ENCODE data around the gene NFATC1. TPM values are rescaled to one million over a fixed set of nuclear protein-coding genes. Genes with fewer than 3 reads are reported as not detected.

The NFATC1 gene
- polyA plus RNA-seq, 2 donors = 1.3 to 1.9 TPM

DNA sequence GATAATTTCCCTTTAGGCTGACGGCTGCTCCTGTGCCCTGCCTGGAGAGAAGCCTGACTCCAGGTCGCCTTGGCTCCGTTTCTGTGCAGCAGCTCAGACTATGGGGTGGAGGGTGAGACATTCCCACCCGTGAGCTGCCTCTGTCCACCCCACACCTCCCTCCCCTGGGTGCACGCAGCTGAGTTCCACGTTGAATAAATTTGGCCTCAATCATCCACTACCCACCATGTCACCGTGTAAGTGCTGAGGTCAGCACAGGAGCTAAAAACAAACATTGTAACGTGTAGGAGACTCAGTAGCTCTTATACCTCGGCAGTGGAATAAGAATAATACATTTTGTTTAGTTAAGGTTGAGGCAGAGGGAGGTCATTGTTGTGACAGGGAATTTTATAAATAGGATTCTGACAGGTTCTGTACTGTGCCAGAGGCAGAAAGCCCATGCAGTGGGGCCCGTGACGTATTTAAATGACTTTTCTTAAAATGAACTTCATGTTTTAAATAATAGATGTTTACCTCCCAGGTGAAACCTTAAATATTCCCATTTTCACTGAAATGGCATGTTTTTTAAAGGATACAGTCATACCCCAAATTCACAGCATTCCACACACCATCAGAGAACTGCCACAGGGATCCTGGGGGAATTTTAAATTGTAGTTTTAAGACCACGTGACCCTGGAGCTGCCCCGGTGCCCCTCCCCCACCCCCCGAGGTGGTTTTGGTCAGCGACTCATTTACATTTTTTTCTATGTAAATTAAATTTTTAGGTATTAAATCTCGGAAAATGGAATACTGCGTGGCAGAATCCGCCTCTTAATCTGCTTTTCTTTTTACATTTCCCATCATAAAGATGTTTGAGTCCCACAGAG, 50.2 kb downstream of the NFATC1 start:
- Histone ChIP-seq H3K9me3 (ENCODE audit: control insufficient read depth in 2 of 2, insufficient read depth in 1 of 2, low read depth in 1 of 2, low read length in 1 of 2) (no peaks in the 10 kb centered on the region), H3K27ac (ENCODE audit: low read depth in 2 of 2, low read length in 1 of 2) (no peak overlapping the region), H3K36me3 (ENCODE audit: control insufficient read depth in 2 of 2, insufficient read depth in 2 of 2, low read length in 1 of 2) (peaks cover 0 to 1% of the 10 kb centered on the region in 2 donors), H3K4me3 (ENCODE audit: low read depth in 1 of 2, low read length in 2 of 2) (no peak overlapping the region), H3K4me1 (ENCODE audit: control insufficient read depth in 2 of 2, insufficient read depth in 2 of 2, low read length in 1 of 2) (peaks cover 0 to under 1% of the 10 kb centered on the region in 2 donors), H3K27me3 (ENCODE audit: control insufficient read depth in 1 of 2, insufficient read depth in 2 of 2, low read length in 2 of 2) (no peaks in the 10 kb centered on the region)
- WGBS, 2 donors = 76% methylated on average over 18 of the region's 18 CpGs

DNA sequence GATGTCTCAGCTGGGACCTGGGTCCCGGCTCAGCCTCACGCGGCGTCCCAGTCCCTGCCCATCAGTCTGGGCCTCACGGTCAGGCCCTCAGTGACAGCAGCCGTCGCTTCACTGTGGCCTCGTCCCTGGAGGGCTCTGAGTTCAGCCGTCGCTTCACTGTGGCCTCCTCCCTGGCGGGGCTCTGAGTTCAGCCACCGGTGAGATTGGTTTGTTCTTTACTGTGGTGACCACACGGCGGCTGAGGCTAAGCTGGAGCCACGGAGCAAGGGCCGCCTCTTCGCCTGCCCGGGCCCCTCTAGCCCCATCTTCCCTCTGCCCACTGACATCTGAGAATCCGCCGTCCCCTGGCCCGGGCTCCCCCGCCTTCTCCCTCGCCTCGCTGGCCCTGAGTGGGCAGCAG, 51.2 kb downstream of the NFATC1 start:
- no peak overlapping the region for H3K27ac ChIP-seq (ENCODE audit: low read depth in 2 of 2, low read length in 1 of 2)
- no peaks in the 10 kb centered on the region for H3K4me1 ChIP-seq (ENCODE audit: control insufficient read depth in 2 of 2, insufficient read depth in 2 of 2, low read length in 1 of 2)
- H3K36me3 ChIP-seq (ENCODE audit: control insufficient read depth in 2 of 2, insufficient read depth in 2 of 2, low read length in 1 of 2) = peaks cover 0 to 9% of the 10 kb centered on the region in 2 donors
- H3K27me3 ChIP-seq (ENCODE audit: control insufficient read depth in 1 of 2, insufficient read depth in 2 of 2, low read length in 2 of 2) = no peaks in the 10 kb centered on the region
- WGBS, 2 donors = 95% methylated on average over 24 of the region's 24 CpGs
- no peaks in the 10 kb centered on the region for H3K9me3 ChIP-seq (ENCODE audit: control insufficient read depth in 2 of 2, insufficient read depth in 1 of 2, low read depth in 1 of 2, low read length in 1 of 2)
- H3K4me3 ChIP-seq (ENCODE audit: low read depth in 1 of 2, low read length in 2 of 2) = no peak overlapping the region

DNA sequence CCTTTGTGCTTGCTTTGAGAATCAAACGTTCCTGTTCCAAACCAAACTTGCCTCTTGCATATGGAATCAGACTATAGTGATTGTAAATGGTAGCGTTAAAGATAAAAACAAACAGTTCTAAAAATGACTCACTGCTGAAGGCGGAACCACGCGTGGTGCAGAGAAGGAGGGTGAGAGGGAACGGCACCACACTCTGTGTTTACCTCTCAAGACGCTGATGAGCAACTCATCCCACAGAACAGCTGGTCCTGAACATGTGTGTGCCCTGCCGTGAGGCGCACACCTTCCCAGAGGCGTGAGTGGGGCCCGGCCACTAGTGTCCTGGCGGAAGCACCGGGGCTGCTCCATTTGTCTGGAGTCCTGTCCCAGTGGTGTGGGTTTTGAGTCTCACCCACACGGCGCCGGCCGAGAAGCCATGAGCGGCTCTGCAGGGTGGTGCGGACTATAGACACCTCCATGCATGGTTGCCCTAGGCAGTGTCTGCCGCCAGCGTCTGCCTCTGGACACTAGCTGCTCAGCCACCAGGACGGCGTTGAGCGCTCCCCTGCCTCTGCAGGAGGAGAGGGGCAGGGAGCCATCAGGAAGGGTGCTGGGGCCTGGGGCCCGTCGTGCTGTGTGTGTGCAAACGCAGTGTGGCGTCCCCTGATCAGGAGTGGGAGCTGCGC, 52.1 kb downstream of the NFATC1 start:
- WGBS, 2 donors = 86 to 90% methylated on average over 29 of the region's 29 CpGs
- Histone ChIP-seq H3K9me3 (ENCODE audit: control insufficient read depth in 2 of 2, insufficient read depth in 1 of 2, low read depth in 1 of 2, low read length in 1 of 2) (no peaks in the 10 kb centered on the region), H3K4me3 (ENCODE audit: low read depth in 1 of 2, low read length in 2 of 2) (no peak overlapping the region), H3K4me1 (ENCODE audit: control insufficient read depth in 2 of 2, insufficient read depth in 2 of 2, low read length in 1 of 2) (no peaks in the 10 kb centered on the region), H3K36me3 (ENCODE audit: control insufficient read depth in 2 of 2, insufficient read depth in 2 of 2, low read length in 1 of 2) (peaks cover 0 to 9% of the 10 kb centered on the region in 2 donors), H3K27ac (ENCODE audit: low read depth in 2 of 2, low read length in 1 of 2) (no peak overlapping the region), H3K27me3 (ENCODE audit: control insufficient read depth in 1 of 2, insufficient read depth in 2 of 2, low read length in 2 of 2) (no peaks in the 10 kb centered on the region)

DNA sequence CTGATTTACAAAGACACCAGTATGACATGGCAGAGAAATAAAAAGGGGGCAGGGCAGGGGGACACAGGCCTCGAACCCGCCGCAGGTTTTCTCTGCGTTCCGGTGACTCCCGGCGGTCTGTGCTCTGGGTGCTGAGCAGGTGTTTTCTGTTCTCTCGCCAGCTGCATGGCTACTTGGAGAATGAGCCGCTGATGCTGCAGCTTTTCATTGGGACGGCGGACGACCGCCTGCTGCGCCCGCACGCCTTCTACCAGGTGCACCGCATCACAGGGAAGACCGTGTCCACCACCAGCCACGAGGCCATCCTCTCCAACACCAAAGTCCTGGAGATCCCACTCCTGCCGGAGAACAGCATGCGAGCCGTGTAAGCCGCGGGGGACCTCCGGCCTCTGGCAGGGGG, 52.9 kb downstream of the NFATC1 start:
- Histone ChIP-seq H3K27me3 (ENCODE audit: control insufficient read depth in 1 of 2, insufficient read depth in 2 of 2, low read length in 2 of 2) (no peaks in the 10 kb centered on the region), H3K36me3 (ENCODE audit: control insufficient read depth in 2 of 2, insufficient read depth in 2 of 2, low read length in 1 of 2) (peaks cover 0 to 13% of the 10 kb centered on the region in 2 donors), H3K27ac (ENCODE audit: low read depth in 2 of 2, low read length in 1 of 2) (no peak overlapping the region), H3K9me3 (ENCODE audit: control insufficient read depth in 2 of 2, insufficient read depth in 1 of 2, low read depth in 1 of 2, low read length in 1 of 2) (no peaks in the 10 kb centered on the region), H3K4me1 (ENCODE audit: control insufficient read depth in 2 of 2, insufficient read depth in 2 of 2, low read length in 1 of 2) (peaks cover 0 to 2% of the 10 kb centered on the region in 2 donors), H3K4me3 (ENCODE audit: low read depth in 1 of 2, low read length in 2 of 2) (no peak overlapping the region)
- WGBS, 2 donors = 94 to 95% methylated on average over 24 to 25 of the region's 25 CpGs

DNA sequence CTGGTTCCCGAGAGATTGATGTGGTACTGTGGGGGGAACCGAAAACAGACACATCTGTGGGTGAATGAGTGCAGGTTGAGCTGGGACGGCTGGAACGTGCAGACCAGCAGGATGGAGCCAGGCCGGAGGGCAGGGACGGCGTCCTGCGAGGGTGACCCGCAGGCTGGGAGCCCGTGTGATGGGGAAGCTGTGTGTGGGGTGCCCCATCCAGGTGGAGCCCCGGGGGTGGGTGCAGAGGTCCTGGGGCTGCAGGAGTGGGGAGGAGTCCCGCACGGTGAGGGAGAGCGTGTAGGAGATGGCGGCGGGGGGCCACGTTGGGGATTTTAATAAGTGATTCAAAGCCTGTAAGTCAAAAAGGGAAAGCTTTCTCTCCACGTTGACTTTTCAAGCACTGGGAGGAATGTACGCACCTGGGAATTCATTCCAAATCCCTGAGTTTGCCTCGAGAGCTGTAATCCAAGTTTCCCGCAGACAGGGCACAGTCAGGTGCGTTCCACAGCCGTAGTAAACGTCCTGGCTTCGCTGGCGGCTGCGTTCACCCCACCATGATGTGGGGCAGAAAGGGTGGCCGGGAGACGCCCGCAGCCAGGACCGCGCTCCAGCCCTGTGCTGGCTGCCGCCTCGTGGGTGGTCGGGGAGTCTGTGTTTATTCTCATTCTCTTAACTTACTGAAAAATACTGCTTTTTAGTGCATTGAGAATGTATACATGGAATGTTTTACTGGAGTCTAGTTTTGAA, 54.0 kb downstream of the NFATC1 start:
- H3K36me3 ChIP-seq (ENCODE audit: control insufficient read depth in 2 of 2, insufficient read depth in 2 of 2, low read length in 1 of 2) = peaks cover 0 to 13% of the 10 kb centered on the region in 2 donors
- no peaks in the 10 kb centered on the region for H3K9me3 ChIP-seq (ENCODE audit: control insufficient read depth in 2 of 2, insufficient read depth in 1 of 2, low read depth in 1 of 2, low read length in 1 of 2)
- peaks cover 0 to 2% of the 10 kb centered on the region in 2 donors for H3K4me1 ChIP-seq (ENCODE audit: control insufficient read depth in 2 of 2, insufficient read depth in 2 of 2, low read length in 1 of 2)
- 89 to 92% methylated on average over 35 of the region's 35 CpGs for WGBS, 2 donors
- no peak overlapping the region for H3K4me3 ChIP-seq (ENCODE audit: low read depth in 1 of 2, low read length in 2 of 2)
- H3K27ac ChIP-seq (ENCODE audit: low read depth in 2 of 2, low read length in 1 of 2) = no peak overlapping the region
- no peaks in the 10 kb centered on the region for H3K27me3 ChIP-seq (ENCODE audit: control insufficient read depth in 1 of 2, insufficient read depth in 2 of 2, low read length in 2 of 2)

DNA sequence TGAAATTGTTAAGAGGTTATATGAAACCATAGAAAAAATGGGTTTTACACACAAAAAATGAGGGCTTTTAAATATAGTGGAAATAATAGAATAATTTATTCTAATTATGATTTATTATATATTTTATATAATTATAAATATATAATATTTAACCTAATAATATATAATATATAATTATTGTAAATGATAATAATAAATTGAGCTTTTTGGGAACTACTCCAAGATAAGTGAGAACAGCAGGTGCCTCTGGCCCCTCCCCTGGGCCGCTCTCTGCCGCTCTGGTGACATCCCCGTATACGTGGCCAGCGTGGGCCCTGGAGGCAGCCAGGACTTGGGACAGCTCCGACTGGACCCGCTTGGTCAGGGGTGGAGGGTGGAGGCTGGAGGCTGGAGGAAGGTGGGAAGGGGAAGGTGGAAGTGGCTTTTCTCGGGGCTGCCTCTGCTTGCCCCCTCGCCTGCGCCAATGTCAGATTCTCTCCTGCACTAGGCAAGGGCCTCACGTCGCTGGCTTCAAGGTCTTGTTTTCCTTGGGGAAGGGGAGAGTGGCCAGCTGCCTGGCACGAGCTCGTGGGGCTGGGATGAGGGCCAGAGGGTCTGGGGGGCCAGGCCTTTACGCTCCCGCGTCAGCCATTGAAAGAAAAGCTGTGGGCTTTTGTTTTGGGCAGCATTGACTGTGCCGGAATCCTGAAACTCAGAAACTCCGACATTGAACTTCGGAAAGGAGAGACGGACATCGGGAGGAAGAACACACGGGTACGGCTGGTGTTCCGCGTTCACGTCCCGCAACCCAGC, 54.8 kb downstream of the NFATC1 start:
- H3K27ac ChIP-seq (ENCODE audit: low read depth in 2 of 2, low read length in 1 of 2) = no peak overlapping the region
- H3K9me3 ChIP-seq (ENCODE audit: control insufficient read depth in 2 of 2, insufficient read depth in 1 of 2, low read depth in 1 of 2, low read length in 1 of 2) = no peaks in the 10 kb centered on the region
- H3K4me1 ChIP-seq (ENCODE audit: control insufficient read depth in 2 of 2, insufficient read depth in 2 of 2, low read length in 1 of 2) = peaks cover 0 to 2% of the 10 kb centered on the region in 2 donors
- no peaks in the 10 kb centered on the region for H3K27me3 ChIP-seq (ENCODE audit: control insufficient read depth in 1 of 2, insufficient read depth in 2 of 2, low read length in 2 of 2)
- H3K4me3 ChIP-seq (ENCODE audit: low read depth in 1 of 2, low read length in 2 of 2) = no peak overlapping the region
- 89 to 92% methylated on average over 28 of the region's 28 CpGs for WGBS, 2 donors
- H3K36me3 ChIP-seq (ENCODE audit: control insufficient read depth in 2 of 2, insufficient read depth in 2 of 2, low read length in 1 of 2) = peaks cover 0 to 13% of the 10 kb centered on the region in 2 donors

DNA sequence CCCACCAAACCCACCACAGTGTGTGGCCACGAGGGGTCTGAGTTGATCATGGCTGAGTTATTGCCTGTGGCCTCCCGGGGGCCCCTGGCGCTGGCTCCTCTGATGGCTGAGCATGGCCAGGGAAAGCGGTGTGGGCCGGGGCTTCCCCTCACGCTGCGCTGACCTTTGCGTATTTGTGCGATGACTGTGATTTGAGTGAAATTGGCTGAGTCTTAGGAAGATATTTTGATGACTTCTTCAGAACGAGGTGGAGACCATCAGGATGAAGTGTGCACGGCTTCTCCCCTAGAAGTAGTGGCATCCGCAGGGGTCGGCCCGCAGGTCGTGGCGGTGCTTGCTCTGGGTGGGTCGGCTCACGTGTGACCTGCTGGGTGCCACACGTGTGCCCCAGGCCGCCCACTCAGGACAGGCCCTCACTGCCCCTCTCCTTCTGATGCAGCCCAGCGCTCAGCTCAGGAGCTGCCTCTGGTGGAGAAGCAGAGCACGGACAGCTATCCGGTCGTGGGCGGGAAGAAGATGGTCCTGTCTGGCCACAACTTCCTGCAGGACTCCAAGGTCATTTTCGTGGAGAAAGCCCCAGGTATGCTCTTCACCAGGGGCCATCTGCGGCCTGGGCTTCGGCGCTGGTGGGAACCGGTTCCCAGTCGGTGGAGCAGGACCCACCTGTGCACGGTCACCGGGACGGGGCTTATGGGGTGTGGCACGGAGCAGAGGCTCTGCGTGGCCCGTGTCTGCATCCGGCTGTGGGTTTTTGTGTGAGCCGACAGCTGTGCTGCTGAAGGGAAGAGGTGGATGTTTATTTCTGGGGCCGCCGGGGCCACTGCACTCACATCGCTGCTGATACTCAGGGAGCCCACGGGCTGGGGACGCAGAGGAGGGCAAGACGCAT, 55.8 kb downstream of the NFATC1 start:
- no peaks in the 10 kb centered on the region for H3K27me3 ChIP-seq (ENCODE audit: control insufficient read depth in 1 of 2, insufficient read depth in 2 of 2, low read length in 2 of 2)
- 93% methylated on average over 44 to 45 of the region's 45 CpGs for WGBS, 2 donors
- H3K9me3 ChIP-seq (ENCODE audit: control insufficient read depth in 2 of 2, insufficient read depth in 1 of 2, low read depth in 1 of 2, low read length in 1 of 2) = no peaks in the 10 kb centered on the region
- no peak overlapping the region for H3K27ac ChIP-seq (ENCODE audit: low read depth in 2 of 2, low read length in 1 of 2)
- peaks cover 0 to 16% of the 10 kb centered on the region in 2 donors for H3K36me3 ChIP-seq (ENCODE audit: control insufficient read depth in 2 of 2, insufficient read depth in 2 of 2, low read length in 1 of 2)
- H3K4me3 ChIP-seq (ENCODE audit: low read depth in 1 of 2, low read length in 2 of 2) = no peak overlapping the region
- H3K4me1 ChIP-seq (ENCODE audit: control insufficient read depth in 2 of 2, insufficient read depth in 2 of 2, low read length in 1 of 2) = peaks cover 0 to 2% of the 10 kb centered on the region in 2 donors

DNA sequence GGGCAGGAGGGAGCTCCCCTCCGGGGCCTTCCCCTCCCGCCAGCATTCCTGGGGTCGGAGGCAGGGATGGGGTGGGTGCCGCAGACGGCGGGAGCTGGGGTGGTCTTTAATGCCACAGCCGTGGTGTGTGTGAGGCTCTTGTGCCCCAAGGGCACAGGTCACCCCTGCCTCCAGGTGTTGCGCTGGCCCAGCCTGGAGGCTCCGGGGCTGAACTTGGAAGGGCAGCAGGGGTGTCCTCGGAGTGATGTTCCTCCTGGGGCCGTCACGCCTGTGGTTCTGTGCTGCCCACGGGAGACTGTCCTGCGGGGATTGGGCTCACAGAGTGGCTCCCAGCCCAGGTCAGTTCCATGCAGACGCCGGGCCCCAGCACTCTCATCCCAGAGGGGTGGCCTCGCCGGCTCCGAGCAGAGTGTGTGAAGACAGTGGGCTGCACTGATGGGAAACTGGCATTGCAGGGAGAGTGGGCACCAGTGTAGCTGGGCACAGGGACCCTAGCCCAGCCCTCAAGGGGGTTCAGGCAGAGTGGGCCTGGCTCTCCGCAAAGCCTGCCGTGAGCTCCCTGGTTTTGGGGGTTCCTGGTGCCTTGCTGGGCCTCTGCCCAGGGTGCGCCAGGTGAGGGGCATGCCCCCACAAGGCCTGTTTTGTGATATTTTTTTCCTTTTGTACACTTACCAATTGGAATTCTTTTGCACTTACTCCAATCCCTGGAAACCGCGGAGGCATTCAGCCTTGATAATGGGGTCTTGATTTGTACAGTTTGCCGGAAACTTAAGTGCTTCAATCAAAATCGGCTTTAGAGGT, 56.7 kb downstream of the NFATC1 start:
- H3K4me3 ChIP-seq (ENCODE audit: low read depth in 1 of 2, low read length in 2 of 2) = no peak overlapping the region
- no peaks in the 10 kb centered on the region for H3K9me3 ChIP-seq (ENCODE audit: control insufficient read depth in 2 of 2, insufficient read depth in 1 of 2, low read depth in 1 of 2, low read length in 1 of 2)
- no peaks in the 10 kb centered on the region for H3K27me3 ChIP-seq (ENCODE audit: control insufficient read depth in 1 of 2, insufficient read depth in 2 of 2, low read length in 2 of 2)
- peaks cover 0 to 2% of the 10 kb centered on the region in 2 donors for H3K4me1 ChIP-seq (ENCODE audit: control insufficient read depth in 2 of 2, insufficient read depth in 2 of 2, low read length in 1 of 2)
- H3K27ac ChIP-seq (ENCODE audit: low read depth in 2 of 2, low read length in 1 of 2) = no peak overlapping the region
- peaks cover 0 to 16% of the 10 kb centered on the region in 2 donors for H3K36me3 ChIP-seq (ENCODE audit: control insufficient read depth in 2 of 2, insufficient read depth in 2 of 2, low read length in 1 of 2)
- 92 to 94% methylated on average over 26 of the region's 26 CpGs for WGBS, 2 donors
